ENCODE data around the gene NKTR.

DNA sequence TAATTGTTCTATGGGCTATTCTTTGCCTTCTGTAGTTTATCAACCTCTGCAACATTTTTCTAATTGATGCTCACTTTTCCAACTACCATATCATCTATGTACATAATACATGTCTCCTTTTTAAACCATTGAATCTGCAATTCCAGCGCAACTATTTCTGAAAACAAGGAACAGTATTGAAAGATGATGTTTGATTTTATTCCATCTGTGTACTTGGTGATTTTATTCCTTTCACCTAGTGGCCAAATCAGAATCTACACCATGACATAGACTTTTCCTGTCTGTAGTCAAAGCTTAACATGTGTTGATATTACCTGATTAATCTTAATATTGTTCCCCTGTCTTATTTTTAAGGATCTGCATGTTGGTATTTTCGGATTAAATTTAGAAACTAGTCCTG is 13.0 kb downstream of the NKTR start:
- TF ChIP-seq TRIM24 (CRISPR knock-in tag; IDR thresholded peaks at IDR 0.05) (no peak), U2AF1 (optimal IDR thresholded peaks at IDR 0.05; ENCODE audit: low read depth, low read length) (no peak), AHR (CRISPR knock-in tag; IDR thresholded peaks at IDR 0.05) (no peak), IKZF1 (IDR thresholded peaks at IDR 0.05) (no peak), JUNB (CRISPR knock-in tag; IDR thresholded peaks at IDR 0.05; ENCODE audit: borderline replicate concordance) (no peak), ASH2L (IDR thresholded peaks at IDR 0.05; ENCODE audit: insufficient read length, low read depth, low read length) (no peak)
- TF ChIP-seq, protein P1, sequence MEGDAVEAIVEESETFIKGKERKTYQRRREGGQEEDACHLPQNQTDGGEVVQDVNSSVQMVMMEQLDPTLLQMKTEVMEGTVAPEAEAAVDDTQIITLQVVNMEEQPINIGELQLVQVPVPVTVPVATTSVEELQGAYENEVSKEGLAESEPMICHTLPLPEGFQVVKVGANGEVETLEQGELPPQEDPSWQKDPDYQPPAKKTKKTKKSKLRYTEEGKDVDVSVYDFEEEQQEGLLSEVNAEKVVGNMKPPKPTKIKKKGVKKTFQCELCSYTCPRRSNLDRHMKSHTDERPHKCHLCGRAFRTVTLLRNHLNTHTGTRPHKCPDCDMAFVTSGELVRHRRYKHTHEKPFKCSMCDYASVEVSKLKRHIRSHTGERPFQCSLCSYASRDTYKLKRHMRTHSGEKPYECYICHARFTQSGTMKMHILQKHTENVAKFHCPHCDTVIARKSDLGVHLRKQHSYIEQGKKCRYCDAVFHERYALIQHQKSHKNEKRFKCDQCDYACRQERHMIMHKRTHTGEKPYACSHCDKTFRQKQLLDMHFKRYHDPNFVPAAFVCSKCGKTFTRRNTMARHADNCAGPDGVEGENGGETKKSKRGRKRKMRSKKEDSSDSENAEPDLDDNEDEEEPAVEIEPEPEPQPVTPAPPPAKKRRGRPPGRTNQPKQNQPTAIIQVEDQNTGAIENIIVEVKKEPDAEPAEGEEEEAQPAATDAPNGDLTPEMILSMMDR (CRISPR knock-in tag; IDR thresholded peaks at IDR 0.05): no peak
- TF ChIP-seq, protein P2, sequence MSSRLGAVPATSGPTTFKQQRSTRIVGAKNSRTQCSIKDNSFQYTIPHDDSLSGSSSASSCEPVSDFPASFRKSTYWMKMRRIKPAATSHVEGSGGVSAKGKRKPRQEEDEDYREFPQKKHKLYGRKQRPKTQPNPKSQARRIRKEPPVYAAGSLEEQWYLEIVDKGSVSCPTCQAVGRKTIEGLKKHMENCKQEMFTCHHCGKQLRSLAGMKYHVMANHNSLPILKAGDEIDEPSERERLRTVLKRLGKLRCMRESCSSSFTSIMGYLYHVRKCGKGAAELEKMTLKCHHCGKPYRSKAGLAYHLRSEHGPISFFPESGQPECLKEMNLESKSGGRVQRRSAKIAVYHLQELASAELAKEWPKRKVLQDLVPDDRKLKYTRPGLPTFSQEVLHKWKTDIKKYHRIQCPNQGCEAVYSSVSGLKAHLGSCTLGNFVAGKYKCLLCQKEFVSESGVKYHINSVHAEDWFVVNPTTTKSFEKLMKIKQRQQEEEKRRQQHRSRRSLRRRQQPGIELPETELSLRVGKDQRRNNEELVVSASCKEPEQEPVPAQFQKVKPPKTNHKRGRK (CRISPR knock-in tag; IDR thresholded peaks at IDR 0.05): no peak
